HG03039 (cell line): ENCODE results near the gene OR2M2.

Source experiments
- ATAC-seq: cut with Tn5 transposase; IDR thresholded peaks from one replicate; pipeline ENCODE4 v1.9.1; 2021; ENCODE audit warnings: mild to moderate bottlenecking, moderate library complexity; ENCODE audit not compliant: unreplicated experiment

Gene OR2M2, protein sequence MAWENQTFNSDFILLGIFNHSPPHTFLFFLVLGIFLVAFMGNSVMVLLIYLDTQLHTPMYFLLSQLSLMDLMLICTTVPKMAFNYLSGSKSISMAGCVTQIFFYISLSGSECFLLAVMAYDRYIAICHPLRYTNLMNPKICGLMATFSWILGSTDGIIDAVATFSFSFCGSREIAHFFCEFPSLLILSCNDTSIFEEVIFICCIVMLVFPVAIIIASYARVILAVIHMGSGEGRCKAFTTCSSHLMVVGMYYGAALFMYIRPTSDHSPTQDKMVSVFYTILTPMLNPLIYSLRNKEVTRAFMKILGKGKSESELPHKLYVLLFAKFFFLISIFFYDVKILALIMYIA

GRCh38 chr1:248174521-248174920 is at the start of gene OR2M2:
Gene OR2M2, plus strand, starts transcription at chr1:248174821. Its CDS starts 5,165 bp downstream, at chr1:248179986.
- ATAC-seq, result no peak

GRCh38 chr1:248127653-248128052 is 47.0 kb upstream of the OR2M2 start:
- no peak for ATAC-seq

- ATAC-seq, result no peak
Measured at GRCh38 chr1:248136811-248137210, 37.8 kb upstream of the OR2M2 start.

DNA sequence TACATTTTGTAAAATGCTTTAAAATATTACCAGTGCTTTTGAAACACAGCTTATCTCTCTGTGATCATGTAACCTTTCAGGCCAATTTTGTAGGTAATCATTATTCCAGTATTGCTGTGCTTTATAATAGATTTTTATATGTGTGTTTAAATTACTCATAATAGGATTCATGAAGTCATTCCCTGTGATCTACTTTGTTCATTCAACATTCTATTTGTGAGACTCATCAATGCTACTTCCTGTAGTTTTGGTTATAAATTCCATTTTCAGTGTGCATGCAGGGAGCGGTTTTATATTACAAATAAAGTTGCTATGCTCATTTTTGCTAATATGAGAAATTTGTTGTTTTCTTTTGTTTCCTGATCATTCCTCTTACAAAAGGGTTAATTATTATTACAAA is 33.8 kb upstream of the OR2M2 start:
- ATAC-seq, result no peak

DNA sequence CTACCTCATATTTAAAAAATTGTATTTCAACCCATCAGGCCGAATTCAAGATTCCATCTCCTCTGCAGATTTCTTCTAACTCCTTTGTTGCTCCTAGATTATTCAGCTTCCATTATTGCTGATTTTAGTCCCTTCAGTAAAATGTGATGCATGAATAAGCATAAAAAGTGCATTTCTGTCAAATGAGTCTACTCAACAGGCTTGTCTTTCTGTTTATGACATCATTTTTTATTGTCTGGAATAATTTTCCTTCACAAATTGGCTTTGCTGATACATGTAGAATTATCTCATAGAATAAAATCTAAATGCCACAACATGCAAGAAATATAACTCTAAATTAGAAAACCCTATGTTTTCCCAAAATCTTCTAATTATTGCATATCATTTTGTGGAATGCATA is 31.3 kb upstream of the OR2M2 start:
- no peak for ATAC-seq

- no peak for ATAC-seq
Measured at GRCh38 chr1:248144513-248145198, 30.0 kb upstream of the OR2M2 start, which contains the start of gene OR2M5. Gene OR2M5, plus strand, starts transcription at chr1:248145148. Its CDS starts 0 bp downstream, at chr1:248145148.

- no peak for ATAC-seq
Measured at GRCh38 chr1:248152056-248152827, 22.4 kb upstream of the OR2M2 start.

- ATAC-seq, result no peak
Measured at GRCh38 chr1:248155927-248156326, 18.7 kb upstream of the OR2M2 start.

DNA sequence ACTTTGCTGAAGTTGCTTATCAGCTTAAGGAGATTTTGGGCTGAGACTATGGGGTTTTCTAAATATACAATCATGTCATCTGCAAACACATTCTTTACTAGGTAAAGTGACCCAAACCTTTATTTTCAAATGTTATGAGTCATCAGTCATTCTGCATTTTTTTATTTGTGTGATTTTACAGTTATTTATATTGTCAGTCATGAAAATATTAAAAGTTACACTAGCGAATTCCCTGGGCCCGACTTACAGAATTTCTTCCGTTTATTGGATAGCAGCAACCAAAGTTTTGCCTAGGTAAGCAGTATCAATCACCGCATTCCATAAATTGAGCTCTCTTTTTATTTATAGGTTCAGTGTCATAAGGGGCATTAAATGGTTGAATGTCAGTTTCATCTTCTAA is 15.9 kb upstream of the OR2M2 start:
- ATAC-seq, result no peak

DNA sequence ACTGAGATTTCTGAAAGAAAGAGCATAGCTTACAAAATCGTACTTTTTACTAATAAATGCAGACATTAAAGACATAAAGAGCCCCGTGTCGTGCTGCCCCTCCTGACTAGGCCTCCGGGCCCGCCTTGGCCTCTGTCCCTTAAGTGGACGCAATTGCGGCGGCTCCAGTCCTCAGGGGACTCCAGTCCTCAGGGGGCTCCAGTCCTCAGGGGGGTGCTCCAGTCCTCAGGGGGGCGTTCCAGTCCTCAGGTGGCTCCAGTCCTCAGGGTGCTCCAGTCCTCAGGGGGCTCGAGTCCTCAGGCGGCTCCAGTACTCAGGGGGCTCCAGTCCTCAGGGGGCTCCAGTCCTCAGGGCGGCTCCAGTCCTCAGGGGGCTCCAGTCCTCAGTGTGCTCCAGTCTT is 10.6 kb upstream of the OR2M2 start:
- no peak for ATAC-seq

DNA sequence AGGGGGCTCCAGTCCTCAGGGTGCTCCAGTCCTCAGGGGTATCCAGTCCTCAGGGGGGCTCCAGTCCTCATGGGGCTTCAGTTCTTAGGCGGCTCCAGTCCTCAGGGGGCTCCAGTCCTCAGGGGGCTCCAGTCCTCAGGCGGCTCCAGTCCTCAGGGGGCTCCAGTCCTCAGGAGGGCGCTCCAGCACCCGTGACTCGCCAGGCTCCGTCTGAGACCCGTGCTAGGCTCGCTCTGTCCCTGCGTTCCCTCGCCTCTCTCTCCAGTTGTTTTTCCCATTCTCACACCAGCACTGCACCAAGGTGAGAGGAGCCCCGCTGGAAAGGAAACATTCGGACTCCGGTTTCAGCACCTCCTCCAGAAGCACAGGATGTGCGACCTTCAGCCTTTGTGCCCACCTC is 9.4 kb upstream of the OR2M2 start:
- no peak for ATAC-seq

DNA sequence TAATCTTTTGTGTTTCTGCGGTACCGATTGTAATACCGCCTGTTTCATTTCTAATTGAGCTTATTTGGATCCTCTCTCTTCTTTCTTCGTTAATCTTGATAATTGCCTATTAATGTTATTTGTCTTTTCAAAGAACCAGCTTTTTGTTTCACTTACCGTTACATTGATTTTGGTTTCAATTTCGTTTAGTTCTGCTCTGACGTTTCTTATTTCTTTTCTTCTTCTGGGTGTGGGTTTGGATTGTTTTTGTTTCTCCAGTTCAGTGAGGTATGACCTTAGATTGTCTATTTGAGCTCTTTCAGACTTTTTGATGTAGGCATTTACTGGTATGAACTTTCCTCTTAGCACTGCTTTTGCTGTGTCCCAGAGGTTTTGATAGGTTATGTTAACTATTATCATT is 9.4 kb downstream of the OR2M2 start:
- ATAC-seq, result no peak

- ATAC-seq, result no peak
Measured at GRCh38 chr1:248187363-248187762, 12.7 kb downstream of the OR2M2 start.

- ATAC-seq, result no peak
Measured at GRCh38 chr1:248189026-248189425, 14.4 kb downstream of the OR2M2 start.

- no peak for ATAC-seq
Measured at GRCh38 chr1:248194117-248194516, 19.5 kb downstream of the OR2M2 start.

DNA sequence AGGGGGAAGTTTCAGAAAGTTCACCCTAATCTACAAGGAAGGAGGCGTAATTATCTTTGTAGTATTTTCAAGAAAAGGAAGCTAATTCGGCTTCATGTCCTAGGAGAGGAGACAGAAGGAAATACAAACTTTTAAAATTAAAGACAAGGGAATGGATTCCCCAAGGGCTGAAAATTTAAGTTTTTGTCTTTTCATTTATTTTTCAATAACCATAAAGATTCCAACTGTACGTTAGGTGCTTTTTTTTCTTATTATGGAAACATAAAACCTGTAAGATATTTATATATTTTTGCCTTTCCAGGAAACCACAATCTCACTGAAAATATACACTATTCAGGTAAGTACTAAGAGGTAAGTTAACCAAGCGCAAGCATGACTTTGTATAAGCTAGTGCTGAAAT is 22.3 kb downstream of the OR2M2 start, which contains the start of gene OR2M3:
TSS of gene OR2M3 (plus strand) at position 301 of the 400 bp plus-strand sequence. CDS start 5,803 bp downstream, outside the sequence.
- no peak for ATAC-seq

DNA sequence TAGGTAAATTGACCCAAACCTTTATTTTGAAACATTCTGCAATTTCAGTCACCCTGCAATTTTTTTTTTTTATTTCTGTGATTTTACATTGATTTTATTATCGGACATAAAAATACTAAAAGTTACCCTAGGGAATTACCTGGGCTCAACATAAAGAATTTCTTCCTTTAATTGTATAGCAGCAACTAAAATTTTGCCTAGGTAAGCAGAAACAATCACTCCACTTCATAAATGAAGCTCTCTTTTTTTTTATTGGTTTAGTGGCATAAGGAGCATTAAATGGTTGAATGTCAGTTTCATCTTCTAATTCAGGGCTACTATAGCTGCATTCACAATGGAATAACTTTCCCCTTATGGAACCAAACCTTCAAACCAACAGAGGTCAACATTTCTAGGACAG is 41.3 kb downstream of the OR2M2 start:
- ATAC-seq, result no peak

DNA sequence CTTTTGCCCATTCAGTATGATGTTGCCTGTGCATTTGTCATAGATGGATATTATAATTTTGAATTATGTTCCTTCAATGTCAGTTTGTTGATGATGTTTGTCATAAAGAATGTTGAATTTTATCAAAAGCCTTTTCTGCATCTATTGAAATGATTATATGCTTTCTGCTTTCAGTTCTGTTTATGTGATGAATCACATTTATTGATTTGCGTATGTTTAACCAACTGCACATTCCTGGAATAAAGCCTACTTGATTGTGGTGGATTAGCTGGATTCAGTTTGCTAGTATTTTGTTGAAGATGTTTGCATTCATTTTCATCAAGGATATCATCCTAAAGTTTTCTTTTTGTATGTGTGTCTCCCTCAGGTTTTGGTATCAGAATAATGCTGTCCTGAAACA is 50.9 kb downstream of the OR2M2 start:
- no peak for ATAC-seq

DNA sequence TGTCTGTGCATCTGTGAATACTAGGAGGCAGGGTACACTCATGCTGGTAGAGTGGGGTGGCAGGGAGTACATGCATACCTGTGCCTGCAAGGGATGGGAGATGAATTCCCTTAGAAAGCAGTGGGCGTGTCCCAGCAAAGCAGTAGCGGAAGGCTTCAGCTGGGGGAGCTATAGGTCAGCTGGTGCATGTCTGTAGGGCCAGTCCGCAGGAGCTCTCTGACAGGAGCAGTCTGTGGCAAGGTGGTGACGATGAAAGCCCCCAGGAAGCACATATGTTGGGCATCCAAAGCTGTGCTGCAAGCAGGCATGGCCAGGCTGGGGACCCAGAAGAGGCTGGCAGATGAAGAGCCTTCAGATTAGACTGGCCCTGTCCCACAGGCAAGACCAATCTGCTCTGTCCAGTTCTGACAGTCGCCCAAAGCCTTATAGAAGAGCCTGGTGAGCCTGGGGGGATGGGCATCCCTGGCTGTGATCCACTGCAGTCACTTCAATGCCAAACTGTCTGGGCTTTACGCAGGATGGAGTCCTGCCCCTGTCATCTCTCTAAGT is 54.8 kb downstream of the OR2M2 start:
- no peak for ATAC-seq
